Measurements from ENCODE around the gene ROBO1.

DNA sequence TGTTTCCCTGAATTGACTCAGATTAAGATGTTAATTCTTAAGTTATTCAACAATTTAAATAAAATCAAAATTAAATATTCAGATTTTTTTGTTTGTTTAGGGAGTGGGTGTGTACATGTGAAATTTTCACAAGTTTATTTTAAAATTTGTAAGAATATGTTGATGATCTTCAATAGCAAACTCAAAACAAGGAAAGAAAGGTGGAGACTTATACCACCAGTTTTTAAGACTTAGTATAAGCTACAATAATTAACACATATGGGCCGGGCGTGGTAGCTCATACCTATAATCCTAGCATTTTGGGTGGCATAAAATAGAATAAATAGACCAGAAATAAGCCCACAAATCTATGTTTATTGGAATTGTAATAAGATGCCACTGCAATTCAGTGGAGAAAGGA lies 1084.5 kb downstream of the ROBO1 start:
- TF ChIP-seq CTCF (IDR thresholded peaks at IDR 0.05) (no peak), POLR2AphosphoS5 (IDR thresholded peaks at IDR 0.05; ENCODE audit: insufficient read depth in 1 of 2, low read depth in 1 of 2) (no peak)

Measured in vagina (tissue), 2 donors.